Renal cortical epithelial cell (primary cell): ENCODE data around the gene MON1B. TPM values are rescaled to one million over a fixed set of nuclear protein-coding genes. Genes with fewer than 3 reads are reported as not detected.
"Not testable (repeated sequence)": the region's sequence is repeated elsewhere in the genome, so short reads cannot be mapped to it uniquely, and the experiment has no call there.

Experiments used
- DNase-seq: peaks from one replicate; pipeline ENCODE4 v3.0.0-alpha.2; 2011; ENCODE audit warnings: low read depth
- total RNA-seq: library from RNA; depleted of rRNA; stranded (reverse); fragments of >200 nt; gene quantifications from 2 replicates; pipeline ENCODE4 v1.2.3, GENCODE V29; 2014

The MON1B gene
- 7.8 and 14.1 TPM in 2 replicates for total RNA-seq

DNA sequence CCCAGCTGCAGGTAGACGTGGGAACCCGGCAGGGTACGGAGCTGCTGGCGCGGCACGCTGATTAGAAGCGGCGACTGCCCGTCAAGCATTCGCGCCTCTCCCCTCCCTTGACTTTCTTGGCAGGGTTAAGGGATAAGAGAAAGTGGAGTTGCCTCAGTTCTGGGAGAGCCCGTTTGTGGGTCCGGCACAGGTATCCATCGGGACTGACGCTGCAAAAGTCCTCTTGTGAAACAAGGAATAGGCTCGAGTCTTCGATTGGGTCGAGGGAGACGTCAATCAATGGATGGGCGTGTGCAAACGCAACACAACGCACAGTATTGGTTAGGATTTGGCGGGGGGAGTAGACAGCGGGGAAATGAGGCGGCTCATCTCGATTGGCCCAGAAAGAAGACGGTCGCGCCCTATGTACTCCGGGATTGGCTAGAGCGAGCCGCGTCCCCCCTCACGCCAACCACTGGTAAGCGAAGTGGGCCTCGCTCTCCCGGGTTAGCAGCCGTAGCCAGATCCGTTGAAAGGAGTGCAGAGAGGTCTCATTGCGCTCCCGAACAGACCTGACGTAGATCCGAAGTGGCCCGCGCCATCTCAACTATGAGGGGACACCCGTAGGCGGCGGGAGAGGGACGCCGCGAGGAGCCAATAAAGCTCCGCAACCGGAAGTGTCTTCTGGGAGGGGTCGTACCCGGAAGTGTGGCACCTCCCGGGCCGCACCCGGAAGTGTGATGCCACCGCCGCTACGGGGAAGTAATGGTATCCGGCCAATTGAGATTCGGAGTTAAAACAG lies at the start of gene MON1B:
TSS of gene MON1B (plus strand) at position 713 of the 781 bp plus-strand sequence. CDS start 296 bp downstream, outside the sequence.
- DNase-seq: peak; percentile 99

DNA sequence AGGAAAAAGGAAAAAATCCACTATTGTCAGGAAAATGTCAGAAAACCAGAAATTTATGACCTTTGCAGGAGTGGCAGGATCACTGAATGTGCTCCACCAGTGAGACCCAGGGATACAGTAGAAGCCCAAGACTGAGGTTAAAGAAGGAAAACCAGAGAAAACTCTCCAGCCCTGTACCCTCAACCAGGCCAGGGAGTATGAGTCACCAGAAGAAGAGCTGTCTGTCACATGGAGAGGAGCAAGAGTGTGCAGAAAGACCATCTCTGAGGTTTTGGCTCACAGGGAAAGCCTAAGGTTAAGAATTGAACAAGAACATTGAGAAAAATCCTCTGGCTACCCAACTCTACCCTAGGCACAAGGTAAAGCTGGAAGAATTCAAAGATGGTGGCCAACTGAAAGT lies 47.6 kb upstream of the MON1B start:
- no peak for DNase-seq

DNA sequence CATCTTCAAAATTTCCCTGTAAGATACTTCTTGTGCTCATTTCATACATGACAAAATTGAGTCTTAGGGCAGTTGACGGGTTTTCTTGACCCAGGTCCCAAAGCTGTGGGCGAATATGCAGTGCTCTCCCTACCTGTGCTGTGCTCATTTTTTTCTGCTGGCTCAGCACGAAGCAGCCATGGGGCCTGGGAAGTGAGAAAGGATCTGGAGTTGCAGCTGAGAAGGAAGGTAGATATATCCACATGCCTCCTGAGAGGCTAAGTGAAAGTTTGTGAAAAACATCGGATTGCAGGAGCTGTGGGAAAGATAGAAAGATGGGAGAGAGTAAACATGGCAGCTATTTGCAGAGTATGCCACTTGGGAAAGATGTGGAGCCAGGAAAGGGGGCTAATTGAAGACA lies 42.9 kb upstream of the MON1B start:
- no peak for DNase-seq

- no peak for DNase-seq
These were observed 33.5 kb upstream of the MON1B start for GRCh38 chr16:77157346-77158058.

- DNase-seq: no peak
These were observed 32.7 kb upstream of the MON1B start for GRCh38 chr16:77158293-77158692.

DNA sequence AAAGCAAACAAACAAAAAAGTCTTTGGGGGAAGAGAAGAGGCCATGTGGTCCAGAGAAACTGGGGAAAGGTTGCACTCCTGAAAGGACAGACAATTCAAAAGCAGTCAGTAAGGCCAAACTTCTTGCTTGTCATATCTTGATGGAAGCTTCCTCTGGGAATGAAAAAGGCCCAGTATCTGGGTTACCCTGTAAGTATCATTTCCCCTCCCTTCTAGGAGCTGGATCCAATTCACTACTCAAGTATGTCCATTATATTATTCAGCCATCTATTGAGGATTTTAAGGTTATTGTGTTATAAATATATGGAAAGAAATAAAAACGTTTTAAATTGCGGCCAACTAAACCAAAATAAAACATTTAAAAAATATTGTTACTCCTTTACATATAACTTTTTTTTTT lies 26.0 kb upstream of the MON1B start:
- DNase-seq: no peak

- not testable (repeated sequence) for DNase-seq
These were observed 25.3 kb upstream of the MON1B start for GRCh38 chr16:77165536-77166236.

DNA sequence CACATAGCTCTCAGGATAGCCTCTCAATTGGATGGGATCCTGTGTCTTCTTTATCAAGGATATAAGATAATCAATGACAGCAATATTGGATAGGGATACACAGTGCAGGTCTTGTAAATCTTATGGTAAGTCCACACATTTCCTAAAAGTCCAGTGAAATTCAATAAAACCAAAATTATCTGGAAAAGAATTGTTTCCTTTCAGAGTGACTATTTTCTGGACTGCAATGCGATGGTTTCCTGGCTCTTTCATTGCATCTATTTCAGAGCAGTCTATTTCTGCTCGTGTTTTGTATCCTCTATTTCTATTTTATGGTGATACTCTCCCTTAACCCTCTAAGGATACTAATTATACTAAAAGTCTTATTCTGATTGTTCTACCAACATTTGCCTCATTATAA lies 24.3 kb upstream of the MON1B start:
- DNase-seq: no peak

DNA sequence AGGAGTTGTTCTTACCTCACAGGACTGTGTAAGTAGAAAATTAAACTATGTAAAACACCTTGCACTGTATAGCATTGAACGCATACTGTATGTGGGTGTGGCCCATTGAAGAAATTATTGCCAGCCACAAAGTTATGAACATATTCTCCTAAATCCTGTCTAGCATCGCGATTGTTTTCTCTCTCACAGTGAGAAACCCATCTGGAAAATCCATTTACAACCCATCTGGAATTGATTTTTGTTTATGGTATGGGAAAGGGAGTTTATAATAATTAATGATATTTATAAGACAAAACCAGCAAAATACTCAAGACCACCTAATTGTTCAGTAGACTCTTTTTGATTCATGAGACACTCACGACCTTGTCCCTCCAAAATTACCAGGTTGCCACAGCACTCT lies 22.1 kb upstream of the MON1B start:
- DNase-seq: no peak

GRCh38 chr16:77169650-77170236 lies 21.2 kb upstream of the MON1B start:
- DNase-seq: peak; percentile 30

DNA sequence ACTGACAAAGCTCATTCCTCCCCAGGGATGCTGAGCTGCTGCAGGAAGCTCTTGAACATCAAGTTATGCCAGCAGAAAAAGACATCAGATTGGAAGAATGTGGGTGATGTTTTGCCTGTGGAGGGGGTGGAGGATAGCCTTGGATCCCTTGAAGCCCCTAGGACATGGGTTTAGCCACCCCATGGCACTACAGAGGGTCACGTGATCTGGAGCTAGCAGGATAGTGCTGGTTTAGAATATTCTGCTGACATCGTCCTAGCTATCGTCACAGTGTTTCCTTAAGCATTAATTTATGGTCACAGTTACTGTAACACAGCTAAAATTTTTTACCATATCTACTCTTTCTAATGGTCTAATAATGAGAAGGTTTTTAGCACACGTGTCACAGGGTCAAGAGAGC lies 20.2 kb upstream of the MON1B start:
- DNase-seq: no peak

DNA sequence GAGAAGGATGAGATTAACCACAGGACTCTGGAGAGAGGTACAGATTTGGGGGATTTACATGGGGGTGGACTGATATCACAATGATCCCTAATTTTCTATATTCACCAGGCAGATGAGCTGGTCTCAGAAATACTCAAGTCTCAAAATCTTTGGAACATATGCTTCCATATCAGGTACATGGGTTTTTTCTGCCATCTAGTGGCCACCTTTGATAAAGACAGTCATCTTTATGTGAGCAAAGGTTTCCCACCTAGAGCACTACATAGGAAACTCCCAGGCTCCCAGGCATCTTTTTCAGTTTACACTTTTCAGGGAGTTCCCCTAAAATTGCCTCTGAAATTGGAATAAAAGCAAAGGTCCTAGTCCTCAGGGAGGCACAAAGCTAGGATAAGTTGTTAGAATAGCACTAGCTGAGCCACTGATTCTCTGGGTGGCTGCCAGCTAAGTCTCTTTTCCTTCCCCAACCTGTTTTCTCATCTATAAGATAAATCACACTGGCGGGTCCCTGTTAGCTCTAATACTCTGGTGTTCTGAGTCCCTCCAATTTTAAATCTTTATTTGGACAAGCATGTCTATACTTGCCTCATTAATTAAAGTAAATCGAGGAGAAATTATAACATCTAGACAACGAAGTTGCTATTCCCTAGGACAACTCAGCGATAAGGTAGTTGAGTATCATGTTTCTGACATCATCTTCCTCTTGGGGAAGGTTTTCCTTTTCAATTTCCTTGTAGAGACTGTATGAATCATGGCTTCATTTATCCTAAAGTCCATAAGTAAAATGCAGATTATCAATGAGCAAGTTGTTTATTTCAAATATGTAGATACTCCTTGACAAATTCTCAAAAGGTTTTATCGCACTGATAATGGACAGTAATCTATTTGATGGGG lies 19.0 kb upstream of the MON1B start:
- peak; percentile 53 for DNase-seq

- DNase-seq: peak; percentile 7
These were observed 18.0 kb upstream of the MON1B start for GRCh38 chr16:77172951-77173350.

DNA sequence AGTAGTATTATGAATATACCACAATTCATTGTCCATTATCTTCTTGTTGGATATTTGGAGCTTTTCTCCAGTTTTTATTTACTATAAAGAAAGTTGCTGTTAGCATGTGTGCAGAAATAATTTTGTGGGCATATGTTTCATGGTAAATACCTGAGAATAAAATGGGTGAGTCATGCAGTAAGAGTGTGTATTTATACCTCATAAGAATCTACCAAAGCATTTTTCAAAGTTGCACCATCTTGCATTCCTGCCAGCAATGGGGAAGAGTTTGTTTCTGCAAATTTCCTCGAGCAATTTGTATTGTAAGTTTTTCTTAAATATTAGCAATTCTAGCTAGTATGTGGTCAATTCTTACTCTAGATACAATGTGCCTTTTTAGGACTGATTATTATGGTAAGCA lies 7.9 kb upstream of the MON1B start:
- DNase-seq: no peak

DNA sequence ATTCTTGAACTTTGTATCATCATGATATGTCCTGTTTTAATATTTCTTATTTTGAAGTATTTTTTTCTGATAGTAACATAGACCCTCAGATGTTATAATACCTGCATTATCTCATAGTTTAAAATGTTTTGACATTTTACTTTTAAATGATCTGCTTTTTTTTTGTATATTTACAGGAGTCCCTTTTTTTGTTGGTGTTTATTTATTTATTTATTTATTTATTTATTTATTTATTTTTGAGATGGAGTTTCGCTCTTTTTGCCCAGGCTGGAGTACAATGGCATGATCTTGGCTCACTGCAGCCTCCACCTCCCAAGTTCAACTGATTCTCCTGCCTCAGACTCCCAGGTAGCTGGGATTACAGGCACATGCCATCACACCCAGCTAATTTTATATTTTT lies 4.7 kb upstream of the MON1B start:
- DNase-seq: not testable (repeated sequence)

- no peak for DNase-seq
These were observed 856 bp upstream of the MON1B start for GRCh38 chr16:77190190-77190477.

DNA sequence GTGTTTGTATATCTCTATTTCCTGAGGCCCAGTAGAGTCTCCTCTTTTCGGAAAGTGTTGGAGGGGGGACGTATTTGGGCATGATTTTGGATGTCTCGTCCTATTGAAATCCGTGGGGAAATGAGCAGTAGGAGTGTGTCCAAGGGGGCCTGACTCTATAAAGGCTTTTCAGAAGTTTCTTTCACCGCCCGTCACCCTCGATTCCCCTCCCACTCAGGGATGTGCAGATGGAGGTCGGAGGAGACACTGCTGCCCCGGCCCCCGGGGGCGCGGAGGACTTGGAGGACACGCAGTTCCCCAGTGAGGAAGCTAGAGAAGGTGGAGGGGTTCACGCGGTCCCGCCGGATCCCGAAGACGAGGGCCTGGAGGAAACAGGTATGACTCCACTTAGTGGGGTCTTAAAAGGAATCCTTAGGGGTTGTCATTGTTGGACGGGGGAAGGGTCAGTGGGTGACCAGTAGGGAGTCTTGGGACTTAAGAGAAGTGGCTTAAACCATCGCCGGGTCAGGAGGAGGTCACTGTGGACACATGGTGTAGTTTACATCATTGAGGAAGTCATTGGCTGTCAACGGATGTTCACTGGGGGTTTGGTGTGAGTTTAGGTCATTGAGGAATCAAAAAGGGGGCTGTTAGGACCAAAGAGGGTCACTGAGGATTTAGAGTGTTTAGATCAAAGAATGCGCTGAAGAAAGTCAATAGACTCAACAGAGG lies 424 bp downstream of the MON1B start:
- no peak for DNase-seq

GRCh38 chr16:77193377-77193776 lies 2.4 kb downstream of the MON1B start:
- DNase-seq: no peak

- no peak for DNase-seq
These were observed 3.6 kb downstream of the MON1B start for GRCh38 chr16:77194295-77195231.

- DNase-seq: no peak
These were observed 4.4 kb downstream of the MON1B start for GRCh38 chr16:77195411-77195810.
